ENCODE measurements around the gene MDH1.
"Not testable (repeated sequence)": the region's sequence is repeated elsewhere in the genome, so short reads cannot be mapped to it uniquely, and the experiment has no call there.

Gene MDH1

DNA sequence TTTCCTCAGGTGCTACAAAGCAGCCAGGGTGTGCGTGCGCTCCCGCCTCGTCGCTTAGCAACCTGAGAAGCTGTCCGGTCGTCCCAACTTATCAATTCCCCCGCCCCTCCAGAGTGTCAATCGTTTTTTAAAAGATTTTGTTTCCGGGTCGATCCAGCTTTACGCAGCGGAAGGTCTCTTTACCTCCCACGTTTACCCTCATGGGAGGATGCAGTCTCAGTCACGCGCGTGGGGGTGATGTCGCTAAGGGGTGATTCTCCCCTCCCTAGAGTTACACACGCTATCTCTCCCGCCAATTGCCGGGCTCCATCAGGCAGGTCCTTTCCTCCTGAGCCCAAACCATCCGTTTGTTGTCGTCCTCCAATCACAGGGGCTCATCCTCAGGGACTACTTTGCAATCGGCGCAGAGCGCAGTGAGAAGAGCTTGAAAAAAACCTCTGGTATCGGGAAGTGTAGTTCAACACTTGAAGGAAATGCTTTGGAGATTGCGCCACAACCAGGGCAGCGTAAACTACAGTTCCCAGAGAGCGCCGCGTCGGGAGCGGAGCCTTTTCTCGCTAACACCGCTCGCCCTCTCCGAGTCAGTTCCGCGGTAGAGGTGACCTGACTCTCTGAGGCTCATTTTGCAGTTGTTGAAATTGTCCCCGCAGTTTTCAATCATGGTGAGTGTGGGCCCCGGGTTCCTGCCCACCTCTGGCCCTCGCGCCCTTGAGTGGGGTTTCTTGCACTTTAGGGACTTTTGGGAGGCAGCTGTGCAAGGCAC is at the start of gene MDH1, which contains the start of gene WDPCP:
Gene MDH1 (plus strand): TSS at position 579 of the 763 bp plus-strand sequence. CDS start 81 bp downstream, at position 660.
Gene WDPCP (minus strand): TSS at position 93 of the 763 bp plus-strand sequence. CDS start 206 bp downstream, outside the sequence.
- DNase-seq = peak; percentile 97

DNA sequence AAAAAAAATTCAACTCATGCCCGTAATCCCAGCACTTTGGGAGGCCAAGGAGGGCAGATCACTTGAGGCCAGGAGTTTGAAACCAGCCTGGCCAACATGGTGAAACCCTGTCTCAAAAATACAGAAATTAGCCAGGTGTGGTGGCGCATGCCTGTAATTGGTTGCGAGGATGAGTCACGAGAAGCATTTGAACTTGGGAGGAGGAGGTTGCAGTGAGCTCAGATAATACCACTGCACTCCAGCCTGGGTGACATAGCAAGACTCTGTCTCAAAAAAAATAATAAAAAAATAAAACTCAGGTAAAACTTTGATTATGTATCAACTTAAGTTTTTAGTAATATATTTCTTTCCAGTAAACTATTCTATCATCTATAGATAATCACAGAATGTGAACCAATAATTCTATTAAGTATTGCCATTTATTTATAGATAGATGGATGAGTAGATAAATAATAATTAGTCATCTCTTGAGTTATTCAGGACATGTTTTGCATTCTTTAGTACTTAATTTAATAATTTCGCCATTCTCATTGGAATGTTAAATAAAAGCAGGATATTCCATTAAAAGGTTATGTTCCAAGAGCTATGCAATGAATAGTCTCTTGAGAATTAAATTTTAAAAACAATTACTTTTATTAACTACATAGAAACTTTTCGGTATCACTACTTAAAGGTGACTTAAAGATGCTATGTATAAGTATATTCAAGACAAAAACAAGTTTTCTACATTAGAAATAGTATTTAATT is 49.2 kb upstream of the MDH1 start:
- DNase-seq = no peak

DNA sequence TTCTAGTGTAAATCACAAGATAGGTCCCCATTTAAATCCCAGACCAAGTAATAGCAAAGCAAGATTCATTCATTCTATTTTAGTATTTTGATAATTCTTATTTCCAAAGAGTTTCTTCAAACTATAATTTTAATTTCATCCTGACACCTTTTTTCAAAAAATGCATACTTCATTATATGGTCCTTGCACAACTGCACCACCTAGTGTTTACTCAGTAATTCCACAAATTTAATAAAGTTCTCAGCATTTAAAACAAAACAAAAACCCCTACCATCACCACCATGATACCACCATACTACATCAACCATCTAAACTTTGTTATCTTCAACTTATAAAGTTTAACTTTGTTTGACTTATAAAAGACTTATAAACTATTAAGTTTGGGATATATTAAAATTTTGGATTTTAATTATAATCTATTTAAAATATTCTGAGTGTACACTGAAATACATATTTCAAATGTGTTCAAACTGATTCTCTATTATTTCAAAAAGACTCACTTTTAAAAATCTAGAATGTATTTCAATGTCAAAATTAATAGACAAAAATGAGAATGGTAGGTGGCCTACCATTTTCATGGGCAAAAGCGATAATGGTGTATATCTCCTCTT is 44.6 kb upstream of the MDH1 start:
- no peak for DNase-seq

DNA sequence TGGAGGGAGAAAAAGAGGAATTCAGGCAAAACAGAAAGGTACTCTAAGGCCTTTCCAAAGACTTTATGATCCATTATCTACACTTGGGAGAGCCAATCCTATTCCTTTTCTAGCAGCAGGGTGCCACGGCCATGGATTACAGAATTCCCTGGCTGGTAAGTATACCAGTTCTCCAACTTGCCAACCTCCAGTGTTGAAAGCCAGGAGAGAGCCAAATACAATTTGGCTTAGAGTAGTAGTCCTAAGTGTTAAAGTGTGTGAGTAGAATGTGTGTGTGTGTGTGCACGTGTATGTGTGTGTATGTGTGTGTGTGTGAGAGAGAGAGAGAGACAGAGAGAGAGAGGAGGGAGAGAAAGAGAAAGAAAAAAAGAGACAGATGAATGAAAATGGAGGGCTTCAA is 43.7 kb upstream of the MDH1 start:
- no peak for DNase-seq

GRCh38 chr2:63553049-63553448 is 35.7 kb upstream of the MDH1 start:
- DNase-seq = no peak

GRCh38 chr2:63555299-63555698 is 33.5 kb upstream of the MDH1 start:
- DNase-seq = no peak

GRCh38 chr2:63555931-63556330 is 32.8 kb upstream of the MDH1 start:
- no peak for DNase-seq

DNA sequence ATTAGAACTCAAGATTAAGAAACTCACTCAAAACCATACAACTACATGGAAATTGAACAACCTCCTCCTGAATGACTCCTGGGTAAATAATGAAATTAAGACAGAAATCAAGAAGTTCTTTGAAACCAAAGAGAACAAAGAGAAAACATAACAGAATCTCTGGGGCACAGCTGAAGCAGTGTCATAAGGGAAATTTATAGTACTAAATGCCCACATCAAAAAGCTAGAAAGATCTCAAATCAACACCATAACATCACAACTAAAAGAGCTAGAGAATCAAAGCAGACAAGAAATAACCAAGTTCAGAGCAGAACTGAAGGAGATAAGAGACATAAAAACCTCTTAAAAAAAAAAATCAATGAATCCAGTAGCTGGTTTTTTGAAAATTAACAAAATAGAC is 30.9 kb upstream of the MDH1 start:
- not testable (repeated sequence) for DNase-seq

GRCh38 chr2:63558922-63559321 is 29.8 kb upstream of the MDH1 start:
- not testable (repeated sequence) for DNase-seq

DNA sequence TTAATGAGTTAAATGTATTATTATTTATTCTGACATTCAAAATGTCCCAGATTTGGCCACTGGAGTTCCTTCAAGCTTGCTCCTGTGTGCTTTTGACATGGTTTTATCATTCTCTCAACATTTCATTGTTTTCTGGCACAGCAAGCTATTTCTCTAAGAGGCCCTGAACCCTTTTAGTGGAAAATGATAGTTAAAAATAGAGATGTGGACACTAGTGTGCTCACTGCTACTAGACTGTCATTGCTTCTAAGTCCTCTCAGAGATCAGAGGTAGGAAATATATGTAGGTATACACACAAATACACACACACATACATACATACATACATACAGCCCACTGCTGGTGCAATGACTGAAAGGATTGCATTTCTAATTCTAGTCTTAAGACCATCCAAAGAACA is 26.0 kb upstream of the MDH1 start:
- no peak for DNase-seq

GRCh38 chr2:63569740-63570139 is 19.0 kb upstream of the MDH1 start:
- DNase-seq = no peak

DNA sequence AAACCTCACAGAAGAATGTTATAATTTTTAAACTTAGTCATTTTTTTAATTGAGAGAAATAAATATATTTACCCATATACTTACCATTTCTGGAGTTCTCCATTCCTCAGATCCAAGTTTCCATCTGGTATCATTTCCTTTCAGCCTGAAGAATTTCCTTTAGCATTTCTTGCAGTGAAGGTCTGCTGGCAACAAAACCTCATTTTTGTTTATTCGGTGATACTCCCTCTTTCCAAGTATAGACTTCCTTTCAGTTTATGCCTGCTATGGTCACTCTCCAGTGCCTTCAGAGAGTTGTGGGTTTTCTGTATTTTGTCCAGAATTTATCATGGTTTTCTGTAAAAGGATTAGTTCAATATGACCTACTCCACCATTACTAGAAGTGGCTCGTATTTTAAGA is 17.5 kb upstream of the MDH1 start:
- no peak for DNase-seq

DNA sequence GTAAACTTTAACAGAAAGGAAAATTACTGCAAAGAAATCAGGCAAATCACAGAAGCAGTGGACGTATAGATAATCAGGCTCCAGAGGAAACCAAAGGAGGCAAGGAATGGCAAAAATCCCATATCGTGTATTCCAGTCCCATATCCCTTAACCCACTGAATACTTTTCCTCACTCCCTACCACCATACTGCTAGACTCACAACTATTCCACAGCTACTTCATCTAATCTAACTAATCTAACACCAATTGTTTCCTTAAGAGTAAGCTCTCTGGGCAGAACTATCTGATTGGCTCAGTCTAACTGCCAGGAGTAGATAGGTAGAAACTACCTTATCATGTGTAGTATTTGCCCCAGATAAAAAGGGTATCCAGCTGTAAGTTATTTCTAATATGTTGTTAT is 16.8 kb upstream of the MDH1 start:
- DNase-seq = no peak

DNA sequence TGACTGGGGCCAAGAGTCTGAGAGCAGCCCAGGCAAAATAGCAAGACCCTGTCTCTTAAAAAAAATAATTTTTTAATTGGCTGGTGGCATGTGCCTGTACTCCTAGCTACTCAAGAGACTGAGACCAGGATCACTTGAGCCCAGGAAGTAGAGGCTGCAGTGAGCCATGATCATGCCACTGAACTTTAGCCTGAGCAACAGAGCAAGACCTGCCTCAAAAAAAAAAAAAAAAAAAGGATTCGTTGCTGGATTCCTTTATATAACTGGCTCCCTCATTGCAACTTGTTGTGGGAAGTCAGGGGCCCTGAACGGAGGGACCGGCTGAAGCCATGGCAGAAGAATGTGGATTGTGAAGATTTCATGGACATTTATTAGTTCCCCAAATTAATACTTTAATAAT is 15.7 kb upstream of the MDH1 start:
- DNase-seq = not testable (repeated sequence)

- not testable (repeated sequence) for DNase-seq
These were observed 14.9 kb upstream of the MDH1 start for GRCh38 chr2:63573726-63574345.

- DNase-seq = no peak
These were observed 12.2 kb upstream of the MDH1 start for GRCh38 chr2:63576546-63576945.

GRCh38 chr2:63578767-63579166 is 10.0 kb upstream of the MDH1 start:
- DNase-seq = no peak

GRCh38 chr2:63580651-63581297 is 8.0 kb upstream of the MDH1 start:
- DNase-seq = no peak

DNA sequence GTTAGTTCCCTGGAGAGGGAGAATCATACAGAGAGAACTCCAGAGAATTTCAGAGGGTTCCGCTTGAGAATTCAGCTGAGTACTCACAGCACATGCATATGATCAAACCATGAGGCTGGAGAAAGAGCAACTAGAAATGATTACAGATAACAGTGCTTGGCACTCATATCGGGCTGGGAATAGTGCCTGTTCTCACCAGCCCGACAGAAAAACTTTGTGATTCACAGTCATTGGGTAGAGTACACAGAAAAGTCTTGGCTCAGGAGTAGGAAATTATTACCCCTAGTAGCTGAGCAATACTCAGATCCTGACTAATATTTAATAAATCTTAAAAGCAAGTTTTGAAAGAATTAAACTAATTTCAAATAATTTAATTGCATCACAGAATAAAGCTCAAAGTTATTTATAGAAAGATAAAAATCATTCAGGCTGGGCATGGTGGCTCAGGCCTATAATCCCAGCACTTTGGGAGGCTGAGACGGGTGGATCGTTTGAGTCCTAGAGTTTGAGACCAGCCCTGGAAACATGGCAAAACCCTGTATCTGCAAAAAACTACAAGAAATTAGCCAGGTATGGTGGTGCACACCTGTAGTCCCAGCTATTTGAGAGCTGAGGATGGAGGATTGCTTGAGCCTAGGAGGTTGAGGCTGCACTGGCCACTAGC is 7.3 kb upstream of the MDH1 start:
- no peak for DNase-seq

DNA sequence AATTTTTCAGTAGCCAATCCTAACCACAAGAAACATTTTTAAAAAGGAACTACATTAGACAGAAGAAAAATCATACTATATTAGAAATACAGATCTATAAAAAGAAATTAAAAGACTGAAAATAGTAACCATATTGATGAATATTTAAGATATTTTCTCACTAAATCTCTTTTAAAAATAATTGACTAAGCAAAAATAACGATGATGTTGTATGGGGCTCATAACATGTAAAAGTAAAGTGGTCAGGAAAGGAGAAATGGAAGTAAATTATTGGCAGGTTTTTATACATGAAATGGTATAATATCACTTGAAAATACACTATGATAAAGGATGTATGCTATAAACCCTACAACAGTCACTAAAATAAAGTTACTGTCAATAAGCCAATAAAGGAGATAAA is 5.9 kb upstream of the MDH1 start:
- no peak for DNase-seq

DNA sequence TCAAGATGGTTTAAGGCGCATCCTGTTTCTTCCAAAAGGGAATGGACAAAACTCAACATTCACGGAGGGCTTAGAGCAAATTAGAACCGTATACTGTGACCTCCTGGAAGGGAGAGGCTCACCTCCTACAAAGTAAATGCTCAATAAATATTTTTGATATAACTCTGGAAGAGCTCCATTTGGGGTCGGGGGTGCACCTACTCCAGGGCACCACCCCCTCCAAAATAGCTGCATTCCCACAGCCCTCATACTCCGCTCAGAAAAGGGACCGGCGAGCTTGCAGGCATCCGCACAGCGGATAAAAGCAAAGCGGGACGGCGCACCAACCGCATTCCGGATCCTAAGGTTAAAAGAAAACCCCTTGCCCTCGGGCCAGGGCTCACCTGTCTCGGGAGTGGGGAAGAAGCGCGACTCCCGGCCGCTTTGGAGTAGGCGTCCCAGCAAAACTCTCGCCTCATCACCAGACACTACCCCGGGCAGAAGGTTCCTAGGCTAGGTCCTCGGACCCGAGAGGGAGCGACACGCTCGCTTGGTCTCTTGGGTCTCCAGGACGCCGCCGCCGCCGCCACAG is 864 bp upstream of the MDH1 start:
- no peak for DNase-seq
